Smooth muscle cell (in vitro differentiated cells): ENCODE data around the gene PLCXD1. TPM values are rescaled to one million over a fixed set of nuclear protein-coding genes. Genes with fewer than 3 reads are reported as not detected.

Experiments used
- DNase-seq: peaks from one replicate; lab custom pipeline; 2025; ENCODE audit not compliant: unreplicated experiment; lab: John Stamatoyannopoulos, UW
- H2AFZ ChIP-seq: fragments of 200-600 bp; sonication (generic); 2 replicates; pipeline ENCODE4 v1.6.0; 2016; ENCODE audit warnings: antibody characterized with exemption, low read depth, mild to moderate bottlenecking
- H3F3A ChIP-seq: fragments of 200-600 bp; sonication (generic); 2 replicates; pipeline ENCODE4 v1.6.0; 2017; ENCODE audit warnings: antibody characterized with exemption, low read depth
- H3K27ac ChIP-seq: fragments of 200-600 bp; sonication (generic); 2 replicates; pipeline ENCODE4 v1.5.1; 2016; ENCODE audit warnings: low read depth, mild to moderate bottlenecking
- H3K27me3 ChIP-seq: fragments of 200-600 bp; sonication (generic); 2 replicates; pipeline ENCODE4 v1.6.1; 2016; ENCODE audit warnings: low read depth, mild to moderate bottlenecking
- H3K36me3 ChIP-seq: fragments of 200-600 bp; sonication (generic); 2 replicates; pipeline ENCODE4 v1.5.1; 2016; ENCODE audit warnings: low read depth
- H3K4me1 ChIP-seq: fragments of 200-600 bp; sonication (generic); 2 replicates; pipeline ENCODE4 v1.5.1; 2016; ENCODE audit warnings: low read depth
- H3K4me2 ChIP-seq: fragments of 200-600 bp; sonication (generic); 2 replicates; pipeline ENCODE4 v1.6.0; 2016; ENCODE audit warnings: mild to moderate bottlenecking
- H3K4me3 ChIP-seq: fragments of 200-600 bp; sonication (generic); 2 replicates; pipeline ENCODE4 v1.5.1; 2016; ENCODE audit warnings: mild to moderate bottlenecking
- H3K79me2 ChIP-seq: fragments of 200-600 bp; sonication (generic); 2 replicates; pipeline ENCODE4 v1.6.0; 2016; ENCODE audit warnings: low read depth, mild to moderate bottlenecking
- H3K9ac ChIP-seq: fragments of 200-600 bp; sonication (generic); 2 replicates; pipeline ENCODE4 v1.6.0; 2016; ENCODE audit warnings: low read depth
- H3K9me3 ChIP-seq: fragments of 200-600 bp; sonication (generic); replicated peaks from 2 replicates; pipeline ENCODE4 v1.5.1; 2016; ENCODE audit warnings: low read depth
- H4K20me1 ChIP-seq: fragments of 200-600 bp; sonication (generic); 2 replicates; pipeline ENCODE4 v1.6.0; 2016; ENCODE audit warnings: low read depth
- WGBS: methylation state at CpG from one replicate; pipeline ENCODE4 v1.1.7; 2016; ENCODE audit warnings: low lambda C conversion rate; 5-methylcytosine and 5-hydroxymethylcytosine counted together
- polyA plus RNA-seq: library from polyadenylated mRNA; unstranded; fragments of >200 nt; fragmentation: Nextera tagmentation; extraction: Ambion mirVana; gene quantifications from 2 replicates; pipeline ENCODE4 v1.2.1, GENCODE V29; 2016
- total RNA-seq: library from RNA; depleted of rRNA; stranded (reverse); fragments of >200 nt; gene quantifications from 2 replicates; pipeline ENCODE4 v1.2.3, GENCODE V29; 2014
- TF ChIP-seq, protein P1 (sequence below): fragments of 200-600 bp; sonication (generic); IDR thresholded peaks from 2 replicates; pipeline ENCODE4 v1.5.1; 2017; ENCODE audit warnings: borderline replicate concordance, mild to moderate bottlenecking, antibody characterized with exemption; ENCODE audit not compliant: insufficient read depth, poor library complexity, severe bottlenecking

The PLCXD1 gene
- total and polyA plus RNA-seq, 2 experiments from 2014 or later, result 7.0 to 14.0 TPM

DNA sequence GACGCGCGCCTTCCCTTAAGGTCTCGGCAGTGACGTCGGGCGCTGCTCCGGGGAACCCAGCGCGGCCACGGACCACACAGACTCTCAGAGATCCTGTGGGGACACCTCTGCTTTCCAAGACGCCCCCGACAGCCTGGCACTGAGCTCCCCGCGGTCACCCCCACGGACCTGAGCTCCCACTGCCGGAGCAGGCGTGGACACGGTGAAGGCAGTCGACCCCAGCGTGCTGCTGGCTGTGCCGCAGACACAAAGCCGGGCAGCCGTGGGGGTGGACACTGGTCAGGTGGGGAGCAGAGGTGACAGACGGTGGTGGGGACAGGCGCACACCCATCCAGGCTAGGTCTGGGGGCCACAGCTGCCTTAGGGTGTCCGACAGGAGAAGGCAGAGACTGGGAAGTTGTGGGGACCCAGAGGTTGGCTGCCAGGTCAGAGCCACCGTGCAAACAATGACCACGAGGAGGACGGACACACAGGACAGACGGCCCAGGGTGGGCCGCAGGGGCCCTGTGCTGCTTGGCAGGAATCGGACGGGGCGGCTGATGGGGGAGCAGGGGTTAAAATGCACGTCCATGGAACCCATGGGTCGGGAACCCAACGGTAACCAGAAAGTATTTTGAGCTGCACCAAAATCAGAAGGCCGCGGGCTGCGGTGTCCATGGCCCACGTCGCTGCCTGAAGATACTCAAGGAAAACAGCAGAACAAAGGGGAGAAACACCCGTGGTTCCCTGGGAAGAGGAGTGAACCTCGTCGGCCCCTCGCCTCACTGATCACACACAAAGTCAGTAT, 54.0 kb downstream of the PLCXD1 start:
- Histone ChIP-seq H3K79me2 (no peaks in the 10 kb centered on the region), H3K4me1 (peaks cover 3% of the 10 kb centered on the region), H4K20me1 (no peaks in the 10 kb centered on the region), H3K9me3 (no peaks in the 10 kb centered on the region), H3K4me2 (no peak overlapping the region), H3K27ac (no peak overlapping the region), H3F3A (no peaks in the 10 kb centered on the region), H3K4me3 (no peak overlapping the region), H3K27me3 (no peaks in the 10 kb centered on the region), H3K9ac (no peak overlapping the region), H2AFZ (no peak overlapping the region), H3K36me3 (no peaks in the 10 kb centered on the region)
- TF ChIP-seq, protein P1, sequence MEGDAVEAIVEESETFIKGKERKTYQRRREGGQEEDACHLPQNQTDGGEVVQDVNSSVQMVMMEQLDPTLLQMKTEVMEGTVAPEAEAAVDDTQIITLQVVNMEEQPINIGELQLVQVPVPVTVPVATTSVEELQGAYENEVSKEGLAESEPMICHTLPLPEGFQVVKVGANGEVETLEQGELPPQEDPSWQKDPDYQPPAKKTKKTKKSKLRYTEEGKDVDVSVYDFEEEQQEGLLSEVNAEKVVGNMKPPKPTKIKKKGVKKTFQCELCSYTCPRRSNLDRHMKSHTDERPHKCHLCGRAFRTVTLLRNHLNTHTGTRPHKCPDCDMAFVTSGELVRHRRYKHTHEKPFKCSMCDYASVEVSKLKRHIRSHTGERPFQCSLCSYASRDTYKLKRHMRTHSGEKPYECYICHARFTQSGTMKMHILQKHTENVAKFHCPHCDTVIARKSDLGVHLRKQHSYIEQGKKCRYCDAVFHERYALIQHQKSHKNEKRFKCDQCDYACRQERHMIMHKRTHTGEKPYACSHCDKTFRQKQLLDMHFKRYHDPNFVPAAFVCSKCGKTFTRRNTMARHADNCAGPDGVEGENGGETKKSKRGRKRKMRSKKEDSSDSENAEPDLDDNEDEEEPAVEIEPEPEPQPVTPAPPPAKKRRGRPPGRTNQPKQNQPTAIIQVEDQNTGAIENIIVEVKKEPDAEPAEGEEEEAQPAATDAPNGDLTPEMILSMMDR, result no peak
- WGBS, result 97% methylated on average over 47 of the region's 47 CpGs
- DNase-seq, result no peak

DNA sequence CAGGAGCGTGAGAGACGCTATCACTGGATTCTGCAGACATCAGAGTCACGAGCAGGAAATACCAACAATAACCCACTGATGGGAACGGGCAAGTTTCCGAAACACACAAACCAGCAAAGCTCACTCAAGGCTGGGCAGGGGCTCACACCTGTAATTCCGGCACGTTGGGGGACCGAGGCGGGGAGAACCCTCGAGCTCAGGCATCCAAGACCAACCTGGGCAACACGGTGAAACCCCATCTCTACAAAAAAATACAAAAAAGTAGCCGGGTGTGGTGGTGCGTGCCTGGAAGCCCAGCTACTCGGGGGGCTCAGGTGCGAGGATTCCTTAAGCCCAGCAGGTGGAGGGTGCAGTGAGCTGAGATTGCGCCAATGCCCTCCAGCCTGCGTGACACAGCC, 54.6 kb downstream of the PLCXD1 start:
- H2AFZ ChIP-seq, result no peak overlapping the region
- no peaks in the 10 kb centered on the region for H3K27me3 ChIP-seq
- H3K79me2 ChIP-seq, result no peaks in the 10 kb centered on the region
- H3K9me3 ChIP-seq, result no peaks in the 10 kb centered on the region
- no peaks in the 10 kb centered on the region for H4K20me1 ChIP-seq
- H3K4me3 ChIP-seq, result no peak overlapping the region
- no peaks in the 10 kb centered on the region for H3K36me3 ChIP-seq
- no peaks in the 10 kb centered on the region for H3F3A ChIP-seq
- WGBS, result 95% methylated on average over 17 of the region's 17 CpGs
- H3K4me1 ChIP-seq, result peaks cover 3% of the 10 kb centered on the region
- TF ChIP-seq, protein P1, result no peak
- no peak overlapping the region for H3K4me2 ChIP-seq
- no peak for DNase-seq
- H3K9ac ChIP-seq, result no peak overlapping the region
- H3K27ac ChIP-seq, result no peak overlapping the region

DNA sequence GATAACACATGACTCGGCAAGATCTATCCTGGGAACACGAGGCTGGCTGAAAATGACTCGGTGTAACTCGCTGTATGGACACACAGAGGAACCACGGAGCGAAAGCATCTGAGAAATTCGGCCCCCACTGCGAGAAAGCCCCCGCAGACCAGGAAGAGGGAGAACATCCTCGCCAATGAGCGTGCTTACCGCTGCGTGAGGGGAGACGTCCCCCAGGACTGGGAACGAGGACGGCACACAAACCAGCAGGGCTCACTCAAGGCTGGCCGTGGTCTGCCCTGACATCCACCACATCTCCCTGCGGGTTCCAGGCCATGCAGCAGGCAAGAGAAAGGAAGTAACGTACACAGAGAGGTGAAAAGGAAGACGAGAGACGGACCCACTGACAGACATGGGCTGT, 55.0 kb downstream of the PLCXD1 start:
- no peak overlapping the region for H3K4me2 ChIP-seq
- no peak overlapping the region for H3K4me3 ChIP-seq
- WGBS, result 91% methylated on average over 21 of the region's 21 CpGs
- TF ChIP-seq, protein P1, result no peak
- H3K9me3 ChIP-seq, result no peaks in the 10 kb centered on the region
- no peak overlapping the region for H3K9ac ChIP-seq
- peaks cover under 1% of the 10 kb centered on the region for H3K4me1 ChIP-seq
- no peak overlapping the region for H3K27ac ChIP-seq
- no peaks in the 10 kb centered on the region for H4K20me1 ChIP-seq
- DNase-seq, result no peak
- no peaks in the 10 kb centered on the region for H3F3A ChIP-seq
- no peaks in the 10 kb centered on the region for H3K27me3 ChIP-seq
- H3K79me2 ChIP-seq, result no peaks in the 10 kb centered on the region
- no peak overlapping the region for H2AFZ ChIP-seq
- H3K36me3 ChIP-seq, result no peaks in the 10 kb centered on the region

DNA sequence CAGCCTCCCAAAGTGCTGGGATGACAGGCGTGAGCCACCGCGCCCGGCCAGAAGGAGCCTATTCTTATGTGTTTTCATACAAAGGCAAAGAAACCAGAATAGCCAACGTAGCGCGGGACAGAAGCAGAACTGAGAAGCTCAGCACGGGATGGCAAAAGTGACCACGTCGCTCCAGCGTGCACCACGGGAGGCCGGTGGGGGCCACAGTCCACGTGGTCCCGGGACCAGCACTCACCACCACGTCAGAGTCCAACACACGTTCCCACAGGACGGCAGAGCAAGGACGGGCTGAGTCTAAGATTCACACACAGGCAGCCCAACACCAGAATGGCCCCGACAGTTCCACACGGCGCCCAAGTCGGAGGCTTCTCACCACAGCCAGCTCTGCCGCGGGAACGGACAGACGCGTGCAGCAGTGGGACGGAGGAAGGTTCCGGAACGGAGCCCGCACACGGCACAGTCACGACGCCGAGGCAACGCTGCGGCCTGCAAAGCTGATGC, 56.2 kb downstream of the PLCXD1 start:
- TF ChIP-seq, protein P1, result no peak
- Histone ChIP-seq H2AFZ (no peak overlapping the region), H3K9me3 (no peaks in the 10 kb centered on the region), H3K9ac (no peak overlapping the region), H3K36me3 (no peaks in the 10 kb centered on the region), H3K4me2 (no peak overlapping the region), H4K20me1 (no peaks in the 10 kb centered on the region), H3K27me3 (no peaks in the 10 kb centered on the region), H3K79me2 (no peaks in the 10 kb centered on the region), H3K27ac (no peak overlapping the region), H3K4me1 (no peaks in the 10 kb centered on the region), H3K4me3 (no peak overlapping the region), H3F3A (no peaks in the 10 kb centered on the region)
- no peak for DNase-seq
- 87% methylated on average over 38 of the region's 38 CpGs for WGBS
